ENCODE measurements around the gene GLTP.

- TF ChIP-seq, protein P1, sequence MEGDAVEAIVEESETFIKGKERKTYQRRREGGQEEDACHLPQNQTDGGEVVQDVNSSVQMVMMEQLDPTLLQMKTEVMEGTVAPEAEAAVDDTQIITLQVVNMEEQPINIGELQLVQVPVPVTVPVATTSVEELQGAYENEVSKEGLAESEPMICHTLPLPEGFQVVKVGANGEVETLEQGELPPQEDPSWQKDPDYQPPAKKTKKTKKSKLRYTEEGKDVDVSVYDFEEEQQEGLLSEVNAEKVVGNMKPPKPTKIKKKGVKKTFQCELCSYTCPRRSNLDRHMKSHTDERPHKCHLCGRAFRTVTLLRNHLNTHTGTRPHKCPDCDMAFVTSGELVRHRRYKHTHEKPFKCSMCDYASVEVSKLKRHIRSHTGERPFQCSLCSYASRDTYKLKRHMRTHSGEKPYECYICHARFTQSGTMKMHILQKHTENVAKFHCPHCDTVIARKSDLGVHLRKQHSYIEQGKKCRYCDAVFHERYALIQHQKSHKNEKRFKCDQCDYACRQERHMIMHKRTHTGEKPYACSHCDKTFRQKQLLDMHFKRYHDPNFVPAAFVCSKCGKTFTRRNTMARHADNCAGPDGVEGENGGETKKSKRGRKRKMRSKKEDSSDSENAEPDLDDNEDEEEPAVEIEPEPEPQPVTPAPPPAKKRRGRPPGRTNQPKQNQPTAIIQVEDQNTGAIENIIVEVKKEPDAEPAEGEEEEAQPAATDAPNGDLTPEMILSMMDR (IDR thresholded peaks at IDR 0.05): no peak
- no peak for TF ChIP-seq POLR2A (IDR thresholded peaks at IDR 0.05)
Observed at GRCh38 chr12:109815757-109816617, 64.4 kb downstream of the GLTP start.
